Omental fat pad (tissue), 4 donors: ENCODE data around the gene PIERCE2. TPM values are rescaled to one million over a fixed set of nuclear protein-coding genes. Genes with fewer than 3 reads are reported as not detected.
"Not testable (repeated sequence)": the region's sequence is repeated elsewhere in the genome, so short reads cannot be mapped to it uniquely, and the experiment has no call there.

Experiments used
- ATAC-seq: fragments of 150-250 bp; one replicate; pipeline ENCODE4 v1.9.1; 2016; ENCODE audit warnings: mild to moderate bottlenecking, moderate library complexity; ENCODE audit not compliant: low FRiP score
- DNase-seq: peaks from one replicate; pipeline ENCODE4 v3.0.0-alpha.2; 2019; ENCODE audit warnings: low spot score
- total RNA-seq, 4 donors: library from RNA; depleted of rRNA; stranded (reverse); fragments of >200 nt; gene quantifications; one replicate each; pipeline ENCODE4 v1.1.0, GENCODE V29; 2016
- TF ChIP-seq, protein P1 (sequence below), 3 donors: fragments of 450-650 bp; IDR thresholded peaks; one replicate each; pipeline ENCODE4 v1.5.1; 2016 to 2017; ENCODE audit warnings: antibody characterized with exemption in 3 of 3, mild to moderate bottlenecking in 3 of 3, moderate library complexity in 2 of 3

PIERCE2 gene
- total RNA-seq, 4 donors from 2014 or later, result 0.84 to 4.1 (median 2.7) TPM

- no peak for DNase-seq
- ATAC-seq, result no peak
- TF ChIP-seq, protein P1, sequence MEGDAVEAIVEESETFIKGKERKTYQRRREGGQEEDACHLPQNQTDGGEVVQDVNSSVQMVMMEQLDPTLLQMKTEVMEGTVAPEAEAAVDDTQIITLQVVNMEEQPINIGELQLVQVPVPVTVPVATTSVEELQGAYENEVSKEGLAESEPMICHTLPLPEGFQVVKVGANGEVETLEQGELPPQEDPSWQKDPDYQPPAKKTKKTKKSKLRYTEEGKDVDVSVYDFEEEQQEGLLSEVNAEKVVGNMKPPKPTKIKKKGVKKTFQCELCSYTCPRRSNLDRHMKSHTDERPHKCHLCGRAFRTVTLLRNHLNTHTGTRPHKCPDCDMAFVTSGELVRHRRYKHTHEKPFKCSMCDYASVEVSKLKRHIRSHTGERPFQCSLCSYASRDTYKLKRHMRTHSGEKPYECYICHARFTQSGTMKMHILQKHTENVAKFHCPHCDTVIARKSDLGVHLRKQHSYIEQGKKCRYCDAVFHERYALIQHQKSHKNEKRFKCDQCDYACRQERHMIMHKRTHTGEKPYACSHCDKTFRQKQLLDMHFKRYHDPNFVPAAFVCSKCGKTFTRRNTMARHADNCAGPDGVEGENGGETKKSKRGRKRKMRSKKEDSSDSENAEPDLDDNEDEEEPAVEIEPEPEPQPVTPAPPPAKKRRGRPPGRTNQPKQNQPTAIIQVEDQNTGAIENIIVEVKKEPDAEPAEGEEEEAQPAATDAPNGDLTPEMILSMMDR (IDR thresholded peaks at IDR 0.05), result no peak
Measured at GRCh38 chr15:55434989-55435825, 26.9 kb downstream of the PIERCE2 start.

- ATAC-seq, DNase-seq: not testable (repeated sequence)
Measured at GRCh38 chr15:55443141-55443540, 34.8 kb downstream of the PIERCE2 start.

- ATAC-seq, DNase-seq: not testable (repeated sequence)
Measured at GRCh38 chr15:55445936-55446335, 37.6 kb downstream of the PIERCE2 start.

- not testable (repeated sequence) for DNase-seq, ATAC-seq
Measured at GRCh38 chr15:55446379-55447029, 38.2 kb downstream of the PIERCE2 start.

DNA sequence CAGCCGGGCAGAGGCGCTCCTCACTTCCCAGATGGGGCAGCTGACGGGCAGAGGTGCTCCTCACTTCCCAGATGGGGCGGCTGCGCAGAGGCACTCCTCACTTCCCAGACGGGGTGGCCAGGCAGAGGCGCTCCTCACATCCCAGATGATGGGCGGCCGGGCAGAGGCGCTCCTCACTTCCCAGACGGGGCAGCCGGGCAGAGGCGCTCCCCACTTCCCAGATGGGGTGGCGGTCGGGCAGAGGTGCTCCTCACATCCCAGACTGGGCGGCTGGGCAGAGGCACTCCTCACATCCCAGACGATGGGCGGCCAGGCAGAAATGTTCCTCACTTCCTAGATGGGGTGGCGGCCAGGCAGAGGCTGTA lies 38.7 kb downstream of the PIERCE2 start:
- not testable (repeated sequence) for ATAC-seq, DNase-seq

- ATAC-seq (no peak), DNase-seq (no peak)
- TF ChIP-seq, protein P1 (IDR thresholded peaks at IDR 0.05), result no peak
Measured at GRCh38 chr15:55457401-55458022, 49.2 kb downstream of the PIERCE2 start.

DNA sequence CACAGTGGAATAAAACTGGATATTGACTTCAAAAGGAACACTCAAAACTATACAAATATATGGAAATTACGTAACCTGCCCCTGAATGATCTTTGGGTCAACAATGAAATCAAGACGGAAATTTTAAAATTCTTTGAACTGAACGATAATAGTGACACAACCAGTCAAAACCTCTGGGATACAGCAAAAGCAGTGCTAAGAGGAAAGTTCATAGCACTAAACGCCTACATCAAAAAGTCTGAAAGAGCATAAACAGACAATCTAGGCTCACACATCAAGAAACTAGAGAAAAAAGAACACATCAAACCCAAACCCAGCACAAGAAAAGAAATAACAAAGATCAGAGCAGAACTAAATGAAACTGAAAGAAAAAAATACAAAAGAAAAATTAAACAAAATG lies 53.2 kb downstream of the PIERCE2 start:
- no peak for ATAC-seq
- DNase-seq, result no peak
- TF ChIP-seq, protein P1 (IDR thresholded peaks at IDR 0.05), result no peak

DNA sequence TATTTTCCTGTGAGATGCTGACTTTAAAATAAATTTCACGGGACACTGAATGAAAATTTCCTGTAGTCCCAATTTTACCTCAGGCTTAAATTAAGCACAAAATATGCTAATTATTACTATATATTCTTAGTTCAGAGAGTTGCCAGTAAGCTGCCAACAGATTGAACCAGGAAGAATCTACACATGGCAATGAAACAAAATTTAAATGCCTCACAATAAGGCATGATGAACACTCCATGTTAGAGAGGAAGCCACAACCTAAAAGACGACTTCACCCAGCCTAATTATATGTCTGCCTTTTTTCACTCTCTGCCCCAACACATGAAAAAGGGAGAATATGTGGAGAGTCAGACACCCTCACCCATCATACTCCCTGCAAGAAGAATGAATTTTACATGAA lies 60.0 kb downstream of the PIERCE2 start:
- DNase-seq (no peak), ATAC-seq (no peak)
- TF ChIP-seq, protein P1 (IDR thresholded peaks at IDR 0.05), result no peak

Other genes with a start within 250 kb of the PIERCE2 start
- gene RSL24D1, start 211.6 kb upstream of the PIERCE2 start, total RNA-seq, result 10 to 100 TPM; 49.3 to 67.5 (median 55.0) TPM
- 10 to 100 TPM; 11.1 to 33.4 (median 19.8) TPM for gene RAB27A, start 118.7 kb upstream of the PIERCE2 start, total RNA-seq
- 10 to 100 TPM in 3 of 4 donors, 1 to 10 TPM in 1; 8.2 to 13.8 (median 11.4) TPM for gene PIGBOS1, start 89.4 kb upstream of the PIERCE2 start, total RNA-seq
- 10 to 100 TPM in 3 of 4 donors, 1 to 10 TPM in 1; 8.2 to 14.5 (median 11.1) TPM for gene PIGB, start 89.3 kb upstream of the PIERCE2 start, total RNA-seq
- gene CCPG1, start 136 bp upstream of the PIERCE2 start, total RNA-seq, result 10 to 100 TPM; 38.8 to 75.2 (median 58.0) TPM
- gene DNAAF4, start 99.7 kb downstream of the PIERCE2 start, total RNA-seq, result 1 to 10 TPM in 2 of 4 donors, under 1 TPM in 2; 0.36 to 2.4 (median 1.3) TPM
- 1 to 10 TPM; 4.7 to 8.6 (median 6.9) TPM for gene PYGO1, start 179.8 kb downstream of the PIERCE2 start, total RNA-seq